Endodermal cell (in vitro differentiated cells): ENCODE measurements around the gene WDR89. TPM values are rescaled to one million over a fixed set of nuclear protein-coding genes. Genes with fewer than 3 reads are reported as not detected.

Experiments
- DNase-seq: peaks from one replicate; pipeline ENCODE4 v3.0.0-alpha.2; 2017
- H3K27ac ChIP-seq: 2 replicates; pipeline ENCODE4 v1.5.1; 2013; ENCODE audit warnings: mild to moderate bottlenecking, low read depth, low read length, moderate library complexity
- H3K27me3 ChIP-seq: 2 replicates; pipeline ENCODE4 v1.6.1; 2013; ENCODE audit warnings: mild to moderate bottlenecking, low read length, moderate library complexity; ENCODE audit not compliant: insufficient read depth, control insufficient read depth, poor library complexity, severe bottlenecking
- H3K36me3 ChIP-seq: 2 replicates; pipeline ENCODE4 v1.7.0; 2013; ENCODE audit warnings: mild to moderate bottlenecking, low read length, moderate library complexity; ENCODE audit not compliant: control insufficient read depth, insufficient read depth
- H3K4me1 ChIP-seq: one replicate; pipeline ENCODE4 v1.7.0; 2013; ENCODE audit warnings: low read length; ENCODE audit not compliant: control insufficient read depth, insufficient read depth
- H3K4me3 ChIP-seq: 2 replicates; pipeline ENCODE4 v1.5.1; 2013; ENCODE audit warnings: mild to moderate bottlenecking, low read length, moderate library complexity
- H3K9ac ChIP-seq: 2 replicates; pipeline ENCODE4 v1.6.1; 2013; ENCODE audit warnings: mild to moderate bottlenecking, low read length, moderate library complexity; ENCODE audit not compliant: poor library complexity, severe bottlenecking; ENCODE audit errors: extremely low read depth
- H3K9me3 ChIP-seq: 2 replicates; pipeline ENCODE4 v1.6.1; 2013; ENCODE audit warnings: mild to moderate bottlenecking, low read length, moderate library complexity; ENCODE audit not compliant: control insufficient read depth
- H3K27ac Mint-ChIP-seq: 2 replicates; pipeline ENCODE4 v1.8.0; 2020; ENCODE audit warnings: mixed read lengths
- H3K27me3 Mint-ChIP-seq: 2 replicates; pipeline ENCODE4 v1.8.0; 2021; ENCODE audit warnings: mild to moderate bottlenecking, mixed read lengths; ENCODE audit not compliant: insufficient read depth
- H3K36me3 Mint-ChIP-seq: 2 replicates; pipeline ENCODE4 v1.8.0; 2020; ENCODE audit warnings: low read depth, mixed read lengths
- H3K4me1 Mint-ChIP-seq: 2 replicates; pipeline ENCODE4 v1.8.0; 2020; ENCODE audit warnings: mixed read lengths
- H3K4me3 Mint-ChIP-seq: 2 replicates; pipeline ENCODE4 v1.8.0; 2020; ENCODE audit warnings: mild to moderate bottlenecking, moderate library complexity, mixed read lengths
- H3K9me3 Mint-ChIP-seq: 2 replicates; pipeline ENCODE4 v1.8.0; 2020; ENCODE audit warnings: mild to moderate bottlenecking, mixed read lengths
- CTCF ChIP-seq: fragments of 200-600 bp; sonication (generic); conservative IDR thresholded peaks from 2 replicates; pipeline ENCODE4 v1.5.0; 2021; ENCODE audit warnings: antibody characterized with exemption, mild to moderate bottlenecking
- WGBS, 2 experiments: methylation state at CpG; one replicate each; pipeline versions ENCODE4 v1.1.5 to v1.1.7; 2013; ENCODE audit warnings: missing lambda C conversion rate in 2 of 2, mixed read lengths in 1 of 2; ENCODE audit not compliant: insufficient coverage in 1 of 2, insufficient read length in 1 of 2; 5-methylcytosine and 5-hydroxymethylcytosine counted together
- total RNA-seq, 2 donors: library from RNA; stranded (reverse); fragmentation: NEBNext Ultra II Directional in 1 of 2; extraction: Animal tissue kit (Norgen Biotek cat#: 25700) in 1 of 2; gene quantifications; 2 replicates in 1 of 2; 3 replicates in 1 of 2; pipeline ENCODE4 v1.2.1, GENCODE V29; 2021

Gene WDR89
- total RNA-seq, 2 donors from 2014 or later: 23.4 to 26.7 TPM

GRCh38 chr14:63685401-63685800 lies 43.7 kb upstream of the WDR89 start:
- WGBS, 2 experiments: no CpG with 5 or more reads among the region's 1 CpG
- H3K9me3 Mint-ChIP-seq: no peaks in the 10 kb centered on the region
- no peaks in the 10 kb centered on the region for H3K4me1 Mint-ChIP-seq
- H3K9ac ChIP-seq: no peak overlapping the region
- H3K4me3 Mint-ChIP-seq: no peak overlapping the region
- no peaks in the 10 kb centered on the region for H3K9me3 ChIP-seq
- H3K36me3 Mint-ChIP-seq: peaks cover 4% of the 10 kb centered on the region
- TF ChIP-seq CTCF: no peak
- H3K4me3 ChIP-seq: no peak overlapping the region
- peaks cover 5% of the 10 kb centered on the region for H3K36me3 ChIP-seq
- no peaks in the 10 kb centered on the region for H3K27me3 ChIP-seq
- no peak overlapping the region for H3K27ac ChIP-seq
- H3K27me3 Mint-ChIP-seq: no peaks in the 10 kb centered on the region
- no peaks in the 10 kb centered on the region for H3K4me1 ChIP-seq
- no peak overlapping the region for H3K27ac Mint-ChIP-seq
- no peak for DNase-seq

GRCh38 chr14:63682727-63683593 lies 41.3 kb upstream of the WDR89 start:
- no peaks in the 10 kb centered on the region for H3K4me1 ChIP-seq
- H3K9me3 Mint-ChIP-seq: no peaks in the 10 kb centered on the region
- no peak overlapping the region for H3K27ac ChIP-seq
- peaks cover 4% of the 10 kb centered on the region for H3K36me3 Mint-ChIP-seq
- H3K4me3 ChIP-seq: no peak overlapping the region
- no peak overlapping the region for H3K4me3 Mint-ChIP-seq
- H3K9me3 ChIP-seq: no peaks in the 10 kb centered on the region
- 90 to 94% methylated on average over 3 to 9 of the region's 9 CpGs for WGBS, 2 experiments
- peaks cover 5% of the 10 kb centered on the region for H3K36me3 ChIP-seq
- H3K9ac ChIP-seq: no peak overlapping the region
- no peaks in the 10 kb centered on the region for H3K27me3 Mint-ChIP-seq
- no peak overlapping the region for H3K27ac Mint-ChIP-seq
- no peak for TF ChIP-seq CTCF
- peaks cover 3% of the 10 kb centered on the region for H3K4me1 Mint-ChIP-seq
- no peaks in the 10 kb centered on the region for H3K27me3 ChIP-seq
- no peak for DNase-seq

GRCh38 chr14:63678536-63678935 lies 36.9 kb upstream of the WDR89 start:
- Histone ChIP-seq H3K36me3 (no peaks in the 10 kb centered on the region), H3K27ac (no peak overlapping the region), H3K9ac (no peak overlapping the region), H3K9me3 (no peaks in the 10 kb centered on the region), H3K4me1 (no peaks in the 10 kb centered on the region), H3K4me3 (no peak overlapping the region), H3K27me3 (no peaks in the 10 kb centered on the region)
- H3K36me3 Mint-ChIP-seq: peaks cover 4% of the 10 kb centered on the region
- H3K4me1 Mint-ChIP-seq: peaks cover 17% of the 10 kb centered on the region
- WGBS, 2 experiments: 83 to 100% methylated on average over 1 of the region's 1 CpG
- no peak overlapping the region for H3K27ac Mint-ChIP-seq
- DNase-seq: no peak
- TF ChIP-seq CTCF: no peak
- no peak overlapping the region for H3K4me3 Mint-ChIP-seq
- no peaks in the 10 kb centered on the region for H3K9me3 Mint-ChIP-seq
- no peaks in the 10 kb centered on the region for H3K27me3 Mint-ChIP-seq
